ENCODE results near the gene PHF2.

The PHF2 gene

GRCh38 chr9:93679536-93680442 lies 103.4 kb downstream of the PHF2 start:
- Histone ChIP-seq H3K27me3 (ENCODE audit: control insufficient read depth, insufficient read depth, low read length) (no peaks in the 10 kb centered on the region), H3K79me2 (no peaks in the 10 kb centered on the region), H3K4me1 (no peaks in the 10 kb centered on the region), H3K9me3 (ENCODE audit: control insufficient read depth, low read length) (no peaks in the 10 kb centered on the region), H3K4me3 (ENCODE audit: low read depth, low read length) (no peak overlapping the region), H2AFZ (no peak overlapping the region), H3K9ac (no peak overlapping the region), H3K4me2 (ENCODE audit: low read length) (no peak overlapping the region), H3K36me3 (ENCODE audit: control insufficient read depth, insufficient read depth, low read length) (no peaks in the 10 kb centered on the region), H3K27ac (no peak overlapping the region)
- TF ChIP-seq, protein P1, sequence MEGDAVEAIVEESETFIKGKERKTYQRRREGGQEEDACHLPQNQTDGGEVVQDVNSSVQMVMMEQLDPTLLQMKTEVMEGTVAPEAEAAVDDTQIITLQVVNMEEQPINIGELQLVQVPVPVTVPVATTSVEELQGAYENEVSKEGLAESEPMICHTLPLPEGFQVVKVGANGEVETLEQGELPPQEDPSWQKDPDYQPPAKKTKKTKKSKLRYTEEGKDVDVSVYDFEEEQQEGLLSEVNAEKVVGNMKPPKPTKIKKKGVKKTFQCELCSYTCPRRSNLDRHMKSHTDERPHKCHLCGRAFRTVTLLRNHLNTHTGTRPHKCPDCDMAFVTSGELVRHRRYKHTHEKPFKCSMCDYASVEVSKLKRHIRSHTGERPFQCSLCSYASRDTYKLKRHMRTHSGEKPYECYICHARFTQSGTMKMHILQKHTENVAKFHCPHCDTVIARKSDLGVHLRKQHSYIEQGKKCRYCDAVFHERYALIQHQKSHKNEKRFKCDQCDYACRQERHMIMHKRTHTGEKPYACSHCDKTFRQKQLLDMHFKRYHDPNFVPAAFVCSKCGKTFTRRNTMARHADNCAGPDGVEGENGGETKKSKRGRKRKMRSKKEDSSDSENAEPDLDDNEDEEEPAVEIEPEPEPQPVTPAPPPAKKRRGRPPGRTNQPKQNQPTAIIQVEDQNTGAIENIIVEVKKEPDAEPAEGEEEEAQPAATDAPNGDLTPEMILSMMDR (IDR thresholded peaks at IDR 0.05), result no peak

GRCh38 chr9:93680443-93681268 lies 104.3 kb downstream of the PHF2 start:
- Histone ChIP-seq H2AFZ (no peak overlapping the region), H3K9ac (no peak overlapping the region), H3K9me3 (ENCODE audit: control insufficient read depth, low read length) (no peaks in the 10 kb centered on the region), H3K4me2 (ENCODE audit: low read length) (no peak overlapping the region), H3K4me3 (ENCODE audit: low read depth, low read length) (no peak overlapping the region), H3K4me1 (no peaks in the 10 kb centered on the region), H3K27me3 (ENCODE audit: control insufficient read depth, insufficient read depth, low read length) (no peaks in the 10 kb centered on the region), H3K79me2 (no peaks in the 10 kb centered on the region), H3K27ac (no peak overlapping the region), H3K36me3 (ENCODE audit: control insufficient read depth, insufficient read depth, low read length) (no peaks in the 10 kb centered on the region)
- TF ChIP-seq, protein P1 (IDR thresholded peaks at IDR 0.05), result no peak

DNA sequence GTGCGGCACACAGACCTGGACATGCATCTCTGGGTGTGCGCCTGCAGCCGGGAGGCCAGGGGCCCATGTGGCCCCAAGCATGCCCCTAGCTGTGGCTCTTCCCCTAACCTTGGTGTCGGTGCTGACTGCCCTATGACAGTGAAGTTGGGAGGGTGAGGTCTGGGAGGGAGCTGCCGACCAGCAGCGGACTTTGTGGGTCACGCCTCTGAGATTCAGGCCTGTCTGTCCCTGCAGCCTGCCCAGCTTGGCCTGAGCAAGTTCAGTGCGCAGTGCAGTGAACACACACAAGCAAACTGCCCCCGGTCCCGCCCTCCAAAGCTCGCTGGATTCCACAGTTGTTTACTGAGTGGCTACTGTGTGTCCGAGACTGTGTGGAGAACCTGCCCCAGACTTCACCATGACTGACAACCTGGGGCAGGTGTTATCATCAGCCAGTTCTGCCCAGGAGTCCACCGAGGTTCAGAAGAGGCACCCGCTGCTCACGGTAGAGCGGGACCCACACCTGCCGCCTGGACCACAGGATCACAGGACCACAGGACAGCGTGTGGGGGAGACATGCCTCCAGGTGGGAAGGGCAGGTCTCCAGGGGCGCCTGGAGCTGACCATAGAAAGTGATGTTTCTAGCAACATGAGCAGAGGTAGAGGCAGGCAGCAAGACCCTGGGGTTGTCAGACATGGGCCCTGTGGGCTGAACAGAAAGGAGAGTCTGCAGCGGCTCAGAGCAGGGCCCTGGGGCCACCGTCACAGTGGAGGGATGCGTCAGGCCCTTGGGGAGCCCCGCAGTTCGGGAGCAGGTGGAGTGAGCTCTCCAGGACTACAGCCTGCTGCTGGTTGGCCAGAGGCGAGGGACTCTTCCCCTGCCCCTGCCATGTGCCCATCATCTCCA lies 105.1 kb downstream of the PHF2 start:
- Histone ChIP-seq H3K27ac (no peak overlapping the region), H3K4me2 (ENCODE audit: low read length) (no peak overlapping the region), H2AFZ (no peak overlapping the region), H3K9me3 (ENCODE audit: control insufficient read depth, low read length) (no peaks in the 10 kb centered on the region), H3K4me3 (ENCODE audit: low read depth, low read length) (no peak overlapping the region), H3K36me3 (ENCODE audit: control insufficient read depth, insufficient read depth, low read length) (no peaks in the 10 kb centered on the region), H3K4me1 (no peaks in the 10 kb centered on the region), H3K79me2 (no peaks in the 10 kb centered on the region), H3K27me3 (ENCODE audit: control insufficient read depth, insufficient read depth, low read length) (no peaks in the 10 kb centered on the region), H3K9ac (no peak overlapping the region)
- TF ChIP-seq, protein P1 (IDR thresholded peaks at IDR 0.05), result no peak

DNA sequence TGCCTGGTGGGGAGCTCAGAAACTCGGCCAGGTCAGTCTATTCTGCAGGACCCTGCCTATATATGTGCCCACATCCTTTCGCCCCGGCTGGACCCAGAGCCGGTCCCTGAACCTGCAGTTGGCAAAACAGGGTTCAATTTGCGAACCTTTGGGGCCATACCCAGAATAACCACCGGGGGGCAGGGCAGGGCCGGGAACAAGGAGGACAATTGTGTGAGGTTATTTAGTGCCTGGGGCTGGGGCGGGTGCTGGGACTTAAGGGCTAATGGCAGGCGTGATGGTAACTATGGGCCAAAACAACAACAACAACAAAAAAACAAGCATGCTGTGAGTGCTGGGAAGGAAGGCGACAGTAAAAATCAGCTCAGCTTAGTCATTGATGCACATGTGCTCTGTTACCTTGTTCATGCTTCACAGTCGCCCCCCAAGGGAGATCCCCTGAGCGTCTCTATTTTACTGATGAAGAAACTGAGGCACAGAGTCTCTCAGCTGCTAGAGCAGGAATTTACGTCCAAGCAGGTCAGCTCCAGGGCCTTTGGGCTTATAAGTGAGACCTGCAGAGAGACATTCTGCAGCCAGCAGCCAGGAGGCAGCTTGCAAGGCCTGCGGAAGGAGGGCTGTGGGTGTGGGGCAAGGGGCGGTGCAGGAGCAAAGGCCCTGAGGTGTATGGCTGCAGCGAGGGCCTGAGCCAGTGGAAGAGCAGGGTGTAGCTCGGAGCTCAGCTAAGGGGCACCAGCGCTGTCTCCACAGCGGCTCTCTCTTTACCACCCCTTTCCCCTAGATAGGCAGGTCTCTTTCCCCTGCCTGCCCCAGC lies 106.0 kb downstream of the PHF2 start:
- Histone ChIP-seq H3K4me1 (no peaks in the 10 kb centered on the region), H2AFZ (no peak overlapping the region), H3K4me2 (ENCODE audit: low read length) (no peak overlapping the region), H3K27me3 (ENCODE audit: control insufficient read depth, insufficient read depth, low read length) (no peaks in the 10 kb centered on the region), H3K27ac (no peak overlapping the region), H3K4me3 (ENCODE audit: low read depth, low read length) (no peak overlapping the region), H3K9ac (no peak overlapping the region), H3K79me2 (no peaks in the 10 kb centered on the region), H3K36me3 (ENCODE audit: control insufficient read depth, insufficient read depth, low read length) (no peaks in the 10 kb centered on the region), H3K9me3 (ENCODE audit: control insufficient read depth, low read length) (no peaks in the 10 kb centered on the region)
- TF ChIP-seq, protein P1 (IDR thresholded peaks at IDR 0.05), result peak; percentile 58
